Activated CD8-positive, alpha-beta memory T cell treated with anti-CD3 and anti-CD28 coated beads for 4 hours (primary cell): ENCODE results near the gene STX17.

Experiments
- DNase-seq, 2 donors: peaks; one replicate each; pipeline ENCODE4 v3.0.0-alpha.2; 2020; ENCODE audit warnings: low read depth in 2 of 2

The STX17 gene

DNA sequence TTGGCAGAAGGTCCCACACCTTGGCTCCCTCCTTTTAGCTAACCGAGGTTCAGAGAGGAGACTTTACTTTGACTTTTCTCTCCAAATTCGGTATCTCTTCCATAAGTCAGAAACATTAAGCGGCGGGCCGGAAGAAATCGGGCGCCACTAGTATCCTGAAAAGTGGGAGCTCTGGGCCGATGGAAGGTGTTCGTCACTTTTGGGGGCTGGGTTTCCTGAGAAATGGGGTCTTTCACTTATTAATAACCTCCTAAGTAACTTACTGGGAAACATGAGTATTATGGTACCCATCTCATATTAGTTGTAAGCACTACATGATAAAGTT lies 716 bp downstream of the STX17 start:
- DNase-seq = no peak

DNA sequence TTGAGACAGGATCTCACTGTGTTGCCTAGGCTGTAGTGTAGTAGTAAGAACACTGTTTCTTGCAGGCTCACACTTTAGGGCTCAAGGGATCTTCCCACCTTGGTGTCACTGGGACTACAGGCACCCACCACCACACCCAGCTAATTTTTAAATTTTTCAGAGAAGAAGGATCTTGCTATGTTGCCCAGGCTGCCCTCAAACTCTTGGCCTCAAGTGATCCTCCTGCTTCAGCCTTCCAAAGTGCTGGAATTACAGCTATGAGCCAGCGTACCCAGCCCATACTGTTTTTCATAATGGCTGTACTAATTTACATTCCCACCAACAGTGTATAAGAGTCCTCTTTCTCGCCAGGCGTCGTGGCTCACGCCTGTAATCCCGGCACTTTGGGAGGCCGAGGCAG lies 5.1 kb downstream of the STX17 start:
- no peak for DNase-seq

DNA sequence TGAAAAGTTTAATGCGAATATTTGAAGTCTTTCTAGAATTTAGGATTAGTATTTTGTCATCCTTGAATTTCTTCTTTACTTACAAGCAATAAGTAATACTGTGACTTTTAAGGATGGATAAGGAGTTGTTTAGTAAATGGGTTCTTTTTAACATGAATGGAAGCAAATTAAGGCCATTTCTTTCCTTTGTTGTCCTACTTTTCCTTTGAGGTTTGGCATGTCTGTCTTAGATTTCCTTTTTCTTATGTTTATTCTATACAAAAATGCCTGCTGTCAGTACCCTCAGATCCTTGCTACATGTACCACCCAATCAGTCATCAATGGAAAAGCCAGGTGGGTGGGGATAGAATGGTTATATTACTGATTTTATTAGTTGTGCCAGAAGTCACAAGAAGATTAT lies 10.2 kb downstream of the STX17 start:
- DNase-seq = no peak

DNA sequence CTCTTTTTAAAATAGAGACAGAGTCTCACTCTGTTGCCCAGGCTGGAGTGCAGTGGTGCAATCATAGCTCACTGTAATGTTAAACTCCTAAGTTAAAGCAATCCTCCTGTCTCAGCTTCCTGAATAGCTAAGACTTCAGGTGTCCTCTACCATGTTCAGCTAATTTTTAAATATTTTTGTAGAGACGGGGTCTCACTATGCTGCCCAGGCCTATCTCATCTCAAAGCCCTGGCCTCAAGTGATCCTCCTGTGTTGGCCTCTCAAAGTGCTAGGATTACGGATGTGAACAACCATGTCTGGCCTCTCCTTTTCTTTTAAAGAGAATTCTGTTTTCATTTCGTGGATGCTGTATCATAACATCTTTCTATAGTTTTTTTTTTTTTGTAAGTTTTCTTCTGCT lies 11.7 kb downstream of the STX17 start:
- no peak for DNase-seq

DNA sequence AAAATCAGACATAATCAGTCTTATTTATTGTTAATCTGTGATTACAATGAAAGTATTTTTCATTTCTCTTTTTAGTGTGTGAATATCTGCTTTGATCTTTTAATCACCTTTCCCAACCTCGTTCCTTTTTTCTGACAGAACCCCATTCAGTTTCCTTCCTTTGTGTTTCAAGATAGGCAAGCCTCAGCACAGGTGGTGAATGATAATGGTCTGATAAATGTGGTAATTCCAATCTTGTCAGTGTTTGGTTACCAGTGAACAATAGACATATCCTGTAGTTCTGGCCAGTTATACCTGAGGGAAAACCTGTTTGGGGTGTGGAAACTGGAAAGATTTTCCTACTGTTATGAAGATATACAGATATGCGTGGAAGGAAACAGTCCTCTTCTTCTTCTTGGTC lies 13.5 kb downstream of the STX17 start:
- no peak for DNase-seq

DNA sequence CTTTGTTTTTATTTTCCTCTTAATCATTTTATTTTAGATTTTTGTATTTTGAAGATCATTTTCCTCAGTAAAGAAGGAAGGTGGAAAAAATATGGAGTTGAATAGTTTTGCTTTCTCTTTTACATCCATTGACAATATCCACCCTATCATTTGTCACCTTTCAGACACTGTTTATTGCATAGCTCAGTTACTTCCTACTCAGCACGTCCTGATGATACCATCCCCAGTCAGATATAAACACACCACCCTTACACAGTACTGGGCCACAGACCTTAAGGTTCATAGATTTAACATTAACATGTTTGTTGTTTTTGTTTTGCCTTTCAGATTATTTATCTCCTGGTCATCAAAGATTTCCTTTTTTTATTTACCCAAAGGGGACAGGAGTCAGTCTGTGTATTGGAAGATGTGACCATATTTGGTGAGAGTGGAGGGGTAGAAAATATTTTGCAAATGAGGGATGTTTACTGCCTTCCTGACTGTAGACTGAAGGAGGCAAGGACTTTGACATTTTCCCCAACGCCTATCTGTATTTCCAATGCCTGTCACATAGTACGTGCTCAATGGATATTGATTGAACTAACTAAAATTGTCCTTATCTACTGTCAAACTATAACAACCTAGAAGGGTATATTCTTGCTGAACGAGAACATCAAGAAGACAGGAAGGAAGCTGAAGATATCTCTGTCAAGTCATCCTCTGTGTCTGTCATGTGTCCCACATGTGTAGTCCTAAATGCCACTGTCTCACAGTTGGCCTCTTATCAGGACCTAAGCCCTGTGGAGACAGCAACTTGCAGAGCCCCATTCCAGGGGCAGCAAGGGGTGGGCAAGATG lies 15.6 kb downstream of the STX17 start:
- no peak for DNase-seq

DNA sequence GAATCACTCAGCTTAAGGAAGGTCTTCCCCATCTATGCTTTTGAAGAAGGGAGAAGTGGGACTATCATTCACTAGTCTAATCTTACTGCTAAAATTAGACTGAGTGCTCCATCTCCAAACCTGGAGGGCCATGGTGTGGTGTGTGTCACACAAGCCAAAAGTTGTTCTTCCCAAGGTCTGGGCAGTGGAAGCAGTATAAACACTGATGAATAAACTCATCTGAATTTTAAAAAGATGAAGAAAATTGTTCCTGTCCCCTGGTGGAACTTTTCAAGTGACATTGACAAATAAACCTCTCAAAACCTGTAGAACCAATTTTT lies 16.2 kb downstream of the STX17 start:
- no peak for DNase-seq

DNA sequence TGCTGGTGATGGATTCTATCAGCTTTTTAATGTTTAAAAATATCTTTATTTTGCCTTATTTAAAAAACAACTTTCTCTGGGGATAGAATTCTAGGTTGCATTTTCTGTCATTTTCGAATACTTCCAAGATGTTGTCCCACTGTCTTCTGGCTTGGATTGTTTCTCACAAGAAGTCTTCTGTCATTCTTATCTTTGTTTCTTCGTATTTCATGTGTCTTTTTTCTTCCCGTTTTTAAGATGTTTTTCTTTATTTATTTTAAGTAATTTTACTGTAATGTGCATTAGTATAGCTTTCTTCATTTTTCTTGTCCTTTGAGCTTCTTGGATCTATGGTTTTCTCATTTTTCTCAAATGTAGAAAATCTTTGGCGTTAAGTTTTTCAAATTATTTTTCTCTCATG lies 19.1 kb downstream of the STX17 start:
- no peak for DNase-seq

DNA sequence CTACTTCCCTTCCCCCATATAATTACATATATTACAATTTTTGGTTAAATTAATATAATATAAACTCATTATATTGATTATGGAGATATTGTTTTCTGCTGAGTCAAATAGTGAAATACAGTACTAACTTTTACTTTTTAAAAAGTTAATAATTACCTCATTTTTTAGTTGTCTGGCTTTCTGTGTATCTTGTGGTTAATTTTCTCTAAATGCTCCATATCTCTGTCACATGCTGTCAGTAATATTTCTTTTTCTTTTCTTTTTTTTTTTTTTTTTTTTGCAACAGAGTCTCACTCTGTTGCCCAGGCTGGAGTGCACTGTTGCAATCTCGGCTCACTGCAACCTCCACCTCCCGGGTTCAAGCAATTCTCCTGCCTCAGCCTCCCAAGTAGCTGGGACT lies 23.2 kb downstream of the STX17 start:
- no peak for DNase-seq

DNA sequence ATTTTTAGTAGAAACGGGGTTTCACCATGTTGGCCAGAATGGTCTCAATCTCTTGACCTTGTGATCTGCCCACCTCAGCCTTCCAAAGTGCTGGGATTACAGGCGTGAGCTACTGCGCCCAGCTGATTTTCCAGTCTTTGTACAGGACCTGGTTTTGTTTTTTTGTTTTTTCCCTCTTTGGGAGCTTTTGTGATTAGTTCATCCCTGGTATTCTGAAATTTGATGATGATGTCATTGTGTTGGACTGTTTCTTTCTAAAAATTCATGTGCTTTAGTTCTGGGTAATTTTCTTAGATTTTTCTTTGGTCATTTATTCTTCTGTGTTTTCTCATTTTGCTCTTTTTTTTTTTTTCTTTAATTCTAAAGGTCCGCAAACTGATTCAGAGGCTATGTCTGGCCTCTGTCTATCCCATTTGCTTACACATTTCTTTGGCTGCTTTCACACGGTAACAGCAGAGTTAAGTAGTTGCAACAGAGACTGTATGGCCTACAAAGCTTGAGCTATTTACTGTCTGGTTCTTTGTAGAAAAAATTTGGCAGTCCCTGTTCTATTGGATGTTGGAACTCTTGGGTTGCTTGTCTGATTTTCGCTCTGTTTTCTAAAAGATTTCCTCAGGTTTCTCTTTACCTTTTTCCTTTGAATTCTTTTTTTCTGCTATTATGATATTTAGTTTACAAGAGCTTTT lies 24.8 kb downstream of the STX17 start:
- no peak for DNase-seq

DNA sequence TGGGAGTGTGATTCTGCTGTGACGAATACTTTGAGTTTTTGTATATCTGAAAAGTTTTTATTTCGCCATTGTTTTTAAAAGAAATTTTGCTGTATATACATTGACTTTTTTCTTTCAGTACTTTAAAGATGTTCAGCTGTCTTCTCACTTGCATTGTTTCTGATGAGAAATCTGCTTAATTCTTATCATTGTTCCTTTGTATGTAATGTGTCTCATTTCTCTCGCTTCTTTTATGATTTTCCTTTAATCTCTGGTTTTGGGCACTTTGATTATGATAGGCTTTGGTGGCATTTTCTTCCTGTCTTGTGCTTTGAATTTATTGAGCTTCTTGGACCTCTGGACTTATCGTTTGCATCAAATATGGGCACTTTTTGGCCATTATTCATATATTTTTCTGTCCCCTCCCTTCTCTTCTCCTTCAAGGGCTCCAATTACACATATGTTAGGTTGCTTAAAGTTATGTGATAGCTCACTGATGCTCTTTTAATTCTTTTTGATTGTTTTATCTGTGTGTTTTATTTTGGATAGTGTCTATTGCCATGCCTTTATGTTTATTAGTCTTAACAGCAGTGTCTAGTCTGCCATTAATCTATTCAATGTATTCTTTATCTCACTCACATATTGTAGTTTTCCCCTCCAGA lies 30.6 kb downstream of the STX17 start:
- no peak for DNase-seq

DNA sequence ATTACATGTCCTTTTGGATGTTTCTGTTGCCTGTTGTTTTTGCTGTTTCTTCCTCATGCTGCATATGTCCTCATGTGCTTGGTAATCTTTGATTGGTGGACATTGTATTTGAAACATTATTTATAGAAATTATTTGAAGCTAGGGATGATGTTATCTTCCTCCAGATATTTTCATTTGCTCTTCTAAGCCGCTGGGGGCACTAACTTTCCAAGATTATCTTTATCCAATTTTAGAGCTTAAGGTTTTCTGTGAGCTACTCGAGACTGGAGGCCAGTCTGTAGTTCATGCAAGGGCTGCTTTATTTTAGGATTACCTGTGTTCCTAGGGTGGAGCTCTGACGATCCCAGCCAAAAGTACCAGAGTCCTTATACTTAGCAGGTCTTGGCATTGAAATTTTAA lies 40.9 kb downstream of the STX17 start:
- DNase-seq = no peak

DNA sequence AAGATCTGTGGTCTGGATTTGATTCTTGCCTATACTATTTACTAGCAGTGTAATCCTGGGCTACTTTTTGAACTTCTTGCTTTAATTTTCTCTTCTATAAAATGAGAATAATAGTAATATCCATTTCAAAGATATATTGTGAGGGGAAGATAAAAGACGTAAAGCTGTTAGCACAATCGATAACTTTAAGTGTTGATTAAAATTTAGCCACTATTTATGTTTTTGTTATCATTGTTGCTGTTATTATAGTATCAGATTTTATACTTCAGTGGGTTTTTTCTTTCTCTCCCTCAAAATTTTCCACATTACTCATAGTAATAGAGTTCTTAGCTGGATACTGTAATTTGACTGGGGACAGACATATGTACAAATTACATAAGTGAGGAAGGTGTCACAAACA lies 42.0 kb downstream of the STX17 start:
- no peak for DNase-seq

DNA sequence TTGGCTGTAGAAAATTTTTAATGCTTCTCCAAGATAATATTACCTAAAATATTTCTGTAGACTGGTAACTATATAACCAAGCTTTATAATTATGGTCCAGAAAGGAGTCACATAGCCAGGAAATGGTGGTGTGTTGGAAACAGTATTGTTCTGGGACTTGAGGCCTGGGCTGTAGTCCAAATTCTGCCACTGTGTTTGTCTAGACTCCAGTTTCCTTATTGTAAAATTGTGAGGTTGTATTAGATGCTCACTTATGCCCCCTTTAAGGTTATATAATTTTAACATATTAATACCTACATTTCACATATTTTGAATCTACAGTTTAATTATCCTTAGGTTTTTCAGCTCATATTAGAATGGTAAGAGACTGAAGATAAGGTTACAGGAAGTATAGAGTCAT lies 42.4 kb downstream of the STX17 start:
- DNase-seq = no peak

DNA sequence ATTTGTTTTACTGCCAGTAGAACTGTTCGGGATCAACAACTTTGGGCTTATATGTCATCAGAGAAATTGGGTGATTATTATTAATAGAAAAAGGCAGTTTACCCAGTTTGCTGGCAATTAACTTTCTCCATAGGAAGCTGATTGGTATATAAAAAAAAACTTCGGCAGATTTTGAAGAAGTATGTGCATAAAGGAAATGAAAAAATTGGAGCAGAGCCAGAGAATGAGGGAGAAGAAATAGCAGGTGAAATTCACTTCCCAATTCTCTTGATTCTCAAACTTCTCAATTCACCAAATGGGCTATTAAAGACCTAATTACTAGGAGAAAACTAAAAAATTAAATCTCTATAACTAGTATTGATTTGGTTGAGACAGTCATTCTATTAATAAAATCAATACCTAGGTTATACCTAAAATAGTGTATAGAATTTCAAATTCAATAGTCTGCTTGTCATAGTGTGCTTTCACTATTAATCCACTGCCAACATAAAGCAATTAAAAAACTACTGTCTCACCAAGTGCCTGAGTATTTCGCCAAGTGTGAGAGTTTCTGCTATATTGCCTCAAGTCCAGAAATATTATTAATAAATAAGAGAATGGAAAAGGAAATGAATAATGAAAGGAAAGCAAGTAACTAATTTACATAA lies 47.5 kb downstream of the STX17 start:
- no peak for DNase-seq

DNA sequence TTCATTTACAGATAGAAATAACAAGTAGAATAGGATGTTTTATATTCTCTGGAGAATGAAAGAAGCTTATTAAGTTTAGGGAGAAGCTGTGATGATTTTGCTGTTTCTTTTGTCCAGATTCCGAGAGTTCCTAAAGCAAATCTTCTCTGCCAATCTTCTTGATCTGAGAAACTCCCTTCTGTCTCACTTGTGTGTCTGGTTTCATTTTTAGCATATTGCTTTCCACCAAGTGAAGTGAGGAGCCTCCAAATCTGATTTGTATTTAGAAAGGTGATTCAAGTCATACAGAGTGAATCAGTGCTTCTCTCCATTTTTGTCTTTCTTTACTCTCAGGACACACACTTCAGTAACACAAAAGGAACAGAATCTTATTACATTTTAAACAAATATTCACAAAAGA lies 48.4 kb downstream of the STX17 start:
- no peak for DNase-seq

DNA sequence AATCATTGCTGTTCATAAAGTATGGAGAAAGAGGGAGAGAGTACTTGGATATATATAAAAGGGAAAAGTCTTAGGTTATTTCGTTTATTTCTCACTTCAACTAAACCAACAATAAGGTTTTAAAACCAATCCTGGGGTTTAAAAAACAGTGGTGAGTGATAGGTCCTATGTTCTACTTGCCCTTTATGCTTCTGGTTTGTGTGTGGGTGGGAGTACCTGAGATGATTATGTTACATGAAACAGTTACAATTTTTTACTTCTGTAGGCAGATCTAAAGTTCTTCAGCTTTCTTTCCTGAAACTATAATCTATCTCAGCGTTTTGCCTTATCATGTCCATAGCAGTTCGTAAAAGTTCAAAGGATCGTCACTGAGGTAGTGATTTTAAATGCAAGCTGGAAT lies 49.2 kb downstream of the STX17 start:
- no peak for DNase-seq

DNA sequence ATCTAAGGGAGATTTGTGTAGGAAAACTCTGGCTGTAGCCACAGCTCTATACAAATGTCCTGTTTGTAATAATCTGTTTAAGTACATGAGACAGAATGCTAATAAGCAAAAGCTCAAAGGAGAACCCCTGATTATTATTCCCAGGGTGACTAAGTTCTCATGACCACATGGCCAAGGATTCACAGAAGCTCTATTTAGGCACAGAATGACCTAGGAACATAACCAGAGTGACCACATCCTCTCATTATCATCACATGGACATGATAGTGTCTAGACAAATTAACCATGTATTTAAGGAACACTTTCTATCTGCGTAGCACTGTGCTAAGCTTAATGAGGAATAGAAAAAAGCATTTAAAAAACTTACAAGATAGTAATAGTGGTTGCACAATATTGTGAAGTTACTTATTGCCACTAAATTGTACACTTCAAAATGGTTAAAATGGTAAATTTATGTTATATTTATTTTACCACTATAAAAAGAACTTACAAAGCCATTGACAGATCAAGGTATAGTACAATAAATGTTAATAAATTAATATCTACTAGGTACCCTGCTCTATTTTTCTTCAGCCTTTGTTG lies 56.3 kb downstream of the STX17 start:
- DNase-seq = no peak

DNA sequence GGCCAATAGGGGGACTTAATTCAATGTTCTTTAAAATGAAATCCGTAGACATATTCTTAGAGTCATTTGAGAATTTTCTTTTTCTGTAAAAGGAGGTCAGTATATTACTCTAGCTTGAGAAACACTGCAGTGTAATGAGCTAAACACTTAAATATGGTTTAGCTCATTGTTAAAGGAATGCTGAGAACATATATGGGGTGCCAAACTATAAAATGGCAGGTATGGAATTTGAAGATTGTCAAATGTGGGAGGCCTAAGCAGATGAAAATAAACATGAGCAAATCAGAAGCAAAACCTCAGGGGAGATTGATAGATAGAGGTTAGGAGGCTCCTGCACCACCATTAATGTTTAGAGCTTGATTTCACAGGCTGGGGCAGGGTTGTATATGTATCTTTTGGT lies 57.9 kb downstream of the STX17 start:
- no peak for DNase-seq

DNA sequence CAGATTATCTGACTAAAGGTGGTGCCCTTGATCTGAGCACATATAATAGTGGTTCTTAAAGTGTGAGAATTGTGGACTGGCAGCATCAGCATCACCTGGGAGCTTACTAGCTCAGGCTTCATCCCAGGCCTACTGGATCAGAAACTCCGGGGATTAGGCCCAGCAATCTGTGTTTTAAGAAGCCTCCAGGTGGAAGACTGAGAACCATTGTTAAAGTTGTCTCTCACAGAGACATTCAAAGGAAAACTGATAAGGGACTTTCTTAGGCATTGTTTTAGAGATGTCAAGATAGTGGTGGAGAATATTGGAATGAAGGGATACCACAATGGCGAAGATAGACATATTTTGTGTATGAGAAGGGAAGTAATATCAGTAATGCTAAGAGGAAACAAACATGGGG lies 59.5 kb downstream of the STX17 start:
- DNase-seq = no peak

DNA sequence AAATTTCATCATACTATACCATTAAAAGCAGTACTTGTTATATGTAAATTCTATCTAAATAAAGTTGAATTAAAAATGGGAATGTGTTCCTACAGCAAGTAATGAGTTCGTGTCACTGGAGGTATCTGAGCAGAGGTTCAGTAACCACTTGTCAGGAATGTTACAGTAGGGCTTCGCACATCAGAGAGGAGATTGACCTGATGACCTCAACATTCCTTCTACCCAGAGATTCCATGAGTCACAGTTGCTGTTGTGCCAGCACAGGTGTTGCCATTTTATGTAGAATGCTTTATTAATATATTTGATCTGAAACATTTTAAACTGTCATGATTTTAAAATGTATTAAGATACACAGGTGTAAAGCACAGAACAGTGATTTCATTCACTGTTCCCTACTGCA lies 60.3 kb downstream of the STX17 start:
- DNase-seq = no peak

DNA sequence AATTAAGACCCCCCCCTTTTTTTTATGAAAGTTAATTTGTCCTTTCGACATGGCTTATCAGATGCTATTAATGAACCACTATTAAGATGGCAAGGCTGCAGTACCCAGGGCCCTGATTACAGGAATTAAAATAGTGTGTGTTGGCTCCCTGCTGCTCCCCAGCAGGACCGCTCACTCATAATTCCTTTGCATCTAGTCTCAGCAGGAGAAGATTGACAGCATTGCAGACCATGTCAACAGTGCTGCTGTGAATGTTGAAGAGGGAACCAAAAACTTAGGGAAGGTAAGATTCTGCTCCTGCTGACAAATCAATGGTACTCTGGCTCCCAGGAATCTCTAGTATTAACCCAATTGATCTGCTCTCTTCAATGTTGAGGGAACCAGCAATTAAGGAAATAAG lies 61.0 kb downstream of the STX17 start:
- DNase-seq = no peak

DNA sequence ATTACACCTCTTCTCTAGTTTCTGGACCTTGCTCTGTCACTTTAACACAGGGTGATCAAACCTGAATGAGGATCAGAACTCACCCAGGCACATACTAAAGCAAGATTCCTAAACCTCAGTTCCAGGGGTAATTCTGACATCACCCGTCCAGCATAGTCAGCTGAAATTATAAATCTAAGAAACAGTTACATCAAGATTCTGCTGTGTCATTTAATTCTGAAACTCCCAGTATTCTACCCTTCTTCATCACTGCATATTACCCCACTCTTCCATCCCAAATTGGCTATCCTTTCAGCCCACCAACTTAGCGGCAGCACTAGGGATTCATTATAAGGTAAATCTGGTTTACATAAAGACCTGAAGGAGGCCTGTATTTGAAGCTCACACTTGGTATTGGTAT lies 64.0 kb downstream of the STX17 start:
- DNase-seq = no peak
